Right atrium auricular region (tissue), 2 donors: ENCODE data around the gene AGAP1. TPM values are rescaled to one million over a fixed set of nuclear protein-coding genes. Genes with fewer than 3 reads are reported as not detected.

Experiments
- DNase-seq: peaks from one replicate; pipeline ENCODE4 v3.0.0-alpha.2; 2019; ENCODE audit warnings: low spot score
- H3K27ac ChIP-seq, 2 donors: fragments of 200-600 bp; sonication (generic); 1 replicate in 1 of 2; 2 replicates in 1 of 2; pipeline ENCODE4 v1.5.1; 2016 to 2019
- H3K27me3 ChIP-seq, 2 donors: fragments of 200-600 bp; sonication (generic); one replicate each; pipeline versions ENCODE4 v1.5.1 to v1.6.0; 2017 to 2019
- H3K36me3 ChIP-seq: fragments of 200-600 bp; sonication (generic); one replicate; pipeline ENCODE4 v1.5.1; 2016
- H3K4me1 ChIP-seq, 2 donors: fragments of 200-600 bp; sonication (generic); one replicate each; pipeline versions ENCODE4 v1.5.1 to v1.6.0; 2017 to 2019
- H3K4me3 ChIP-seq, 2 donors: fragments of 200-600 bp; sonication (generic); 1 replicate in 1 of 2; 2 replicates in 1 of 2; pipeline ENCODE4 v1.5.1; 2017 to 2019; ENCODE audit warnings: mild to moderate bottlenecking in 1 of 2, moderate library complexity in 1 of 2
- H3K9me3 ChIP-seq, 2 donors: fragments of 200-600 bp; sonication (generic); one replicate each; pipeline ENCODE4 v1.5.1; 2019
- CTCF ChIP-seq, 2 donors: fragments of 200-600 bp; sonication (generic); IDR thresholded peaks; one replicate each; pipeline ENCODE4 v1.5.1; 2019; ENCODE audit warnings: antibody characterized with exemption in 2 of 2
- total RNA-seq, 2 donors: library from RNA; depleted of rRNA; stranded (reverse); fragments of >200 nt; gene quantifications; one replicate each; pipeline ENCODE4 v1.1.0, GENCODE V29; 2016

AGAP1 gene
- total RNA-seq, 2 donors from 2014 or later, result 11.6 to 17.2 TPM

DNA sequence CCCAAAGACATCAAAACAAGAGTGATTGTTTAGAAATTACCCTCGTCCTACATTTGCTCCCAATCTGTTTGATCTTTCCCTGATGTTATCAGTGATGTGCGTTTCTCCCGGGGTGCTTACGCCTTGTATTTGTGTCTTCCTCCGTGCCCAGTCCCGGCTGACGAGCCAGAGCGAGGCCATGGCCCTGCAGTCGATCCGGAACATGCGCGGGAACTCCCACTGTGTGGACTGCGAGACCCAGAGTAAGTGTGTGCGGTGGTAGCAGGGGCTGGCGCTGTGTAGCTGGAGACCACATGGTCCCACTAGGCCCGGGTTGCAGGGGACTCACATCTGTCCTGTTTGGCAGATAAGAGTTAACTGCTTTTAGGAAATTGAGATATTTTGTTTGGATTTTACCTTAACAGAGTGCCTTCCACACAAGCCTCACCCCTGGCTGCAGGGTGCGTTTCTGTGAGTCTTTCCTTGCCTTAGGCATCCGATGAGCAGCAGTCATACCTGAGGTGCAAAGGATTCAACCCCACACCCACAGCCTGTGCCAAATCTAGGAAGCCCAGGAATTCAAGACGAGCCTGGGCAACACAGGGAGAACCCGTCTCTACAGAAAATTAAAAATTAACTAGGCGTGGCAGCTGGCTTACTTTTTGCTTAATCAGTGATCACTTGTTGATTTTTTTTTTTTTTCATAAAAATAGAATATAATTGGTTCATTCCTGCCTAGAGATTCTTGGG is 546.9 kb downstream of the AGAP1 start:
- DNase-seq, result no peak
- no peaks in the 10 kb centered on the region for H3K4me1 ChIP-seq
- no peaks in the 10 kb centered on the region for H3K27me3 ChIP-seq
- no peak for TF ChIP-seq CTCF (IDR thresholded peaks at IDR 0.05)
- no peaks in the 10 kb centered on the region for H3K9me3 ChIP-seq
- H3K27ac ChIP-seq, result no peak overlapping the region
- H3K4me3 ChIP-seq, result no peak overlapping the region
- H3K36me3 ChIP-seq, result peaks cover 7% of the 10 kb centered on the region

GRCh38 chr2:236041616-236042015 is 547.8 kb downstream of the AGAP1 start:
- TF ChIP-seq CTCF (IDR thresholded peaks at IDR 0.05), result no peak
- no peaks in the 10 kb centered on the region for H3K27me3 ChIP-seq
- no peak overlapping the region for H3K4me3 ChIP-seq
- H3K9me3 ChIP-seq, result no peaks in the 10 kb centered on the region
- DNase-seq, result no peak
- peaks cover 7% of the 10 kb centered on the region for H3K36me3 ChIP-seq
- no peak overlapping the region for H3K27ac ChIP-seq
- no peaks in the 10 kb centered on the region for H3K4me1 ChIP-seq

GRCh38 chr2:236042087-236042486 is 548.2 kb downstream of the AGAP1 start:
- no peak for TF ChIP-seq CTCF (IDR thresholded peaks at IDR 0.05)
- Histone ChIP-seq H3K4me1 (no peaks in the 10 kb centered on the region), H3K36me3 (peaks cover 7% of the 10 kb centered on the region), H3K9me3 (no peaks in the 10 kb centered on the region), H3K4me3 (no peak overlapping the region), H3K27me3 (no peaks in the 10 kb centered on the region), H3K27ac (no peak overlapping the region)
- DNase-seq, result no peak

- Histone ChIP-seq H3K27ac (no peak overlapping the region), H3K36me3 (no peaks in the 10 kb centered on the region), H3K4me3 (no peak overlapping the region), H3K9me3 (no peaks in the 10 kb centered on the region), H3K27me3 (no peaks in the 10 kb centered on the region), H3K4me1 (no peaks in the 10 kb centered on the region)
- DNase-seq, result no peak
- TF ChIP-seq CTCF (IDR thresholded peaks at IDR 0.05), result no peak
Observed at GRCh38 chr2:236044191-236044590, 550.3 kb downstream of the AGAP1 start.

DNA sequence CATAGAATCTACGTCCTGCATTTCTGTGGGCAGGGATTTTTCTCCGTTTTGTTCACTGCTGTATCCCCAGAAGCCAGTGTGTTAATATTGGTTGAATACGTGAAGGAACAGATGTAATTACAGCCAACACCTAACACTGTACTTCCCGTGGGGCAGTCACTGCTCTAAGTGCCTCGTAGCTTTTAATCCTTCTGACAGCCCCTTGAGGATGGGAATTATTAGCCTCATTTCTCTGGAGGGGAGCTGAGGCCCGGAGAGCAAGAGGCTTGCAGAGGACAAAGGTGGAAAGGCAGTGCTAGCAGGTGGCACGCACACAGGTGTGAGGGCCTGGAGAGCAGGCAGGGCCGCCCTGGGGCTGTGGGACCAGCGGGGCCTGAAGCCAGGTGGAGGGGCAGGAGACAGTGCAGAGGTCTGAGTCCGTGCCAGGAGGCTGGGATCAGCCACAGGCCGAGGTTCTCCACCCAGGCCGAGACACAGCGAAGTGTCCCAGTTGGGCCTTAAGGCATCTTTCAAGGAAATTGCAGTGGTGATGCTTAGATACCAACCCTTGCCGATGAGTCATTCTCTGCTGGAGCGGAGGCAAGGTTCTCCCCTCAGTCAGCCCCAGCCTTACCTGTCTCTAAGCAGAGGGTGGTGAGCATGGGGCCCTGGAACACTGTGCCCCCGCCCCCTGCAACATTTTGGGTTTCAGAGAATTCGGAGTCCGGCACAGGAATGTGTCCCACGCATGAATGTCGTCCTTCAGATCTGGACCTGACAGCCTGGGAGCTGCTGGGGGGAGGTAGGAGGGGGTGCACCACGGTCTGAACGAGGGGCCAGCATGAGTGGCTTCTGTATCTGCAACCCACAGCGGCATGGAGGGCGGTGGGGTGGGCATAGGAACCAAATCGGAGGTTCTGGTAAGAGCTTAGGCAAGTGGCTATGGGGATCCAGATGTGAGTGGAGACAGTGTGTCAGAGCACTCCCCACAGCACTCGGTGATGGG is 551.7 kb downstream of the AGAP1 start:
- no peak overlapping the region for H3K4me3 ChIP-seq
- no peaks in the 10 kb centered on the region for H3K36me3 ChIP-seq
- no peaks in the 10 kb centered on the region for H3K27me3 ChIP-seq
- H3K27ac ChIP-seq, result no peak overlapping the region
- no peaks in the 10 kb centered on the region for H3K4me1 ChIP-seq
- no peak for TF ChIP-seq CTCF (IDR thresholded peaks at IDR 0.05)
- H3K9me3 ChIP-seq, result no peaks in the 10 kb centered on the region
- DNase-seq, result no peak
